ENCODE measurements around the gene HOXC12.

HOXC12 gene

DNA sequence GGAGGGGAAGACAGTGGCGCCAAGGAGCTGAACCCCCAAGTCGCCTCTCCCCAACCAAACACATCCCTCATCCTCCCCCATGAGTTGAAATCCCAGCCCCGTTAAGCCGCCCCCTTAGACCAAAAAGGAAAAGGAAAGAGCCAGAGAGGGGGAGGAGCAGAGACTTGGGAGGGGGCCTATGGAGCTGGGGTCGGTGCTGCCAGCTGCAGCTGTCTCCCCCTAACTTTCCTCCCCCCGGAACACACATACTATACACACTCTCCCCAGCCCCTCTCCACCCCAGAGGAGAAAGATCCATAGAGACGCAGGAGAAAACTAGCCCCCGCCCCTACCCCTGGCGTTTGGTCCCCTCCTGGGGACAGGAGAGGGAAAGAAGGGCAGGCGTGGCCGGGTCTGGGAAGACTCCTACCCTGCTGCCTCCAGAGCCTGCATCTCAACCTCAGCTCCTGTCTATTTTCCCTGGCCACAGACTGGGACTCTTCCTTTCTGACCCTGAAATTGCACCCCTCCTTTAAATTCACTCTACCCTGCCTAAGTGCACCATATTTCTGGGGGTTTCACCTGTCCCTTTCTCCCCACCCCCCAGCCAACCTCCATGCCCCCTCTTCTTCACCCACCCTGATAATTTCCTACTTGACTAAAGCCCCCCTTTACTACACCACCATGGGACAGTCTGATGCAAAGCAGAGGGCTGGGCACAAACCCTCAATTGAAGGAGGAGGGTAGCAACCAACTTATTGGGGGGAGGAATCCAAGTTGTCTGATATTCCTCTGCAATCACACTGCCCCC, 43.6 kb downstream of the HOXC12 start (continued):
- TF ChIP-seq ZNF629 (tag by site-specific recombination; IDR thresholded peaks at IDR 0.05) (no peak), ZNF221 (tag by site-specific recombination; IDR thresholded peaks at IDR 0.05; ENCODE audit: borderline replicate concordance) (no peak), SCRT1 (tag by site-specific recombination; IDR thresholded peaks at IDR 0.05; ENCODE audit: borderline replicate concordance) (no peak), ZBTB1 (tag by site-specific recombination; IDR thresholded peaks at IDR 0.05) (no peak), WT1 (tag by site-specific recombination; IDR thresholded peaks at IDR 0.05) (no peak), SP7 (tag by site-specific recombination; IDR thresholded peaks at IDR 0.05) (no peak), ZNF571 (tag by site-specific recombination; IDR thresholded peaks at IDR 0.05) (no peak), ZFP69B (tag by site-specific recombination; IDR thresholded peaks at IDR 0.05) (no peak), ZNF521 (tag by site-specific recombination; IDR thresholded peaks at IDR 0.05) (no peak), PRDM1 (tag by site-specific recombination; IDR thresholded peaks at IDR 0.05) (peak; percentile 75), KLF9 (tag by site-specific recombination; IDR thresholded peaks at IDR 0.05; ENCODE audit: low read depth) (no peak; the same call in 1 of the 2 replicates), ZNF133 (tag by site-specific recombination; IDR thresholded peaks at IDR 0.05) (no peak), GLIS2 (tag by site-specific recombination; IDR thresholded peaks at IDR 0.05) (peak; percentile 92), GLI4 (tag by site-specific recombination; IDR thresholded peaks at IDR 0.05) (no peak), ZFP41 (tag by site-specific recombination; IDR thresholded peaks at IDR 0.05; ENCODE audit: borderline replicate concordance) (no peak), ZNF202 (tag by site-specific recombination; IDR thresholded peaks at IDR 0.05; ENCODE audit: borderline replicate concordance) (no peak), ZNF223 (tag by site-specific recombination; IDR thresholded peaks at IDR 0.05) (no peak), ZSCAN16 (tag by site-specific recombination; IDR thresholded peaks at IDR 0.05) (no peak), ZNF548 (tag by site-specific recombination; IDR thresholded peaks at IDR 0.05) (no peak), ZBTB7A (tag by site-specific recombination; IDR thresholded peaks at IDR 0.05; ENCODE audit: low read depth) (no peak)
- TF ChIP-seq, protein P1, sequence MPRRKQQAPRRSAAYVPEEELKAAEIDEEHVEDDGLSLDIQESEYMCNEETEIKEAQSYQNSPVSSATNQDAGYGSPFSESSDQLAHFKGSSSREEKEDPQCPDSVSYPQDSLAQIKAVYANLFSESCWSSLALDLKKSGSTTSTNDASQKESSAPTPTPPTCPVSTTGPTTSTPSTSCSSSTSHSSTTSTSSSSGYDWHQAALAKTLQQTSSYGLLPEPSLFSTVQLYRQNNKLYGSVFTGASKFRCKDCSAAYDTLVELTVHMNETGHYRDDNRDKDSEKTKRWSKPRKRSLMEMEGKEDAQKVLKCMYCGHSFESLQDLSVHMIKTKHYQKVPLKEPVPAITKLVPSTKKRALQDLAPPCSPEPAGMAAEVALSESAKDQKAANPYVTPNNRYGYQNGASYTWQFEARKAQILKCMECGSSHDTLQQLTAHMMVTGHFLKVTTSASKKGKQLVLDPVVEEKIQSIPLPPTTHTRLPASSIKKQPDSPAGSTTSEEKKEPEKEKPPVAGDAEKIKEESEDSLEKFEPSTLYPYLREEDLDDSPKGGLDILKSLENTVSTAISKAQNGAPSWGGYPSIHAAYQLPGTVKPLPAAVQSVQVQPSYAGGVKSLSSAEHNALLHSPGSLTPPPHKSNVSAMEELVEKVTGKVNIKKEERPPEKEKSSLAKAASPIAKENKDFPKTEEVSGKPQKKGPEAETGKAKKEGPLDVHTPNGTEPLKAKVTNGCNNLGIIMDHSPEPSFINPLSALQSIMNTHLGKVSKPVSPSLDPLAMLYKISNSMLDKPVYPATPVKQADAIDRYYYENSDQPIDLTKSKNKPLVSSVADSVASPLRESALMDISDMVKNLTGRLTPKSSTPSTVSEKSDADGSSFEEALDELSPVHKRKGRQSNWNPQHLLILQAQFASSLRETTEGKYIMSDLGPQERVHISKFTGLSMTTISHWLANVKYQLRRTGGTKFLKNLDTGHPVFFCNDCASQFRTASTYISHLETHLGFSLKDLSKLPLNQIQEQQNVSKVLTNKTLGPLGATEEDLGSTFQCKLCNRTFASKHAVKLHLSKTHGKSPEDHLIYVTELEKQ (tag by site-specific recombination; IDR thresholded peaks at IDR 0.05; ENCODE audit: borderline replicate concordance), result peak; percentile 57; the same call in 1 of the 2 replicates
- TF ChIP-seq, protein P2, sequence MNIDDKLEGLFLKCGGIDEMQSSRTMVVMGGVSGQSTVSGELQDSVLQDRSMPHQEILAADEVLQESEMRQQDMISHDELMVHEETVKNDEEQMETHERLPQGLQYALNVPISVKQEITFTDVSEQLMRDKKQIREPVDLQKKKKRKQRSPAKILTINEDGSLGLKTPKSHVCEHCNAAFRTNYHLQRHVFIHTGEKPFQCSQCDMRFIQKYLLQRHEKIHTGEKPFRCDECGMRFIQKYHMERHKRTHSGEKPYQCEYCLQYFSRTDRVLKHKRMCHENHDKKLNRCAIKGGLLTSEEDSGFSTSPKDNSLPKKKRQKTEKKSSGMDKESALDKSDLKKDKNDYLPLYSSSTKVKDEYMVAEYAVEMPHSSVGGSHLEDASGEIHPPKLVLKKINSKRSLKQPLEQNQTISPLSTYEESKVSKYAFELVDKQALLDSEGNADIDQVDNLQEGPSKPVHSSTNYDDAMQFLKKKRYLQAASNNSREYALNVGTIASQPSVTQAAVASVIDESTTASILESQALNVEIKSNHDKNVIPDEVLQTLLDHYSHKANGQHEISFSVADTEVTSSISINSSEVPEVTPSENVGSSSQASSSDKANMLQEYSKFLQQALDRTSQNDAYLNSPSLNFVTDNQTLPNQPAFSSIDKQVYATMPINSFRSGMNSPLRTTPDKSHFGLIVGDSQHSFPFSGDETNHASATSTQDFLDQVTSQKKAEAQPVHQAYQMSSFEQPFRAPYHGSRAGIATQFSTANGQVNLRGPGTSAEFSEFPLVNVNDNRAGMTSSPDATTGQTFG (tag by site-specific recombination; IDR thresholded peaks at IDR 0.05; ENCODE audit: borderline replicate concordance), result no peak
- TF ChIP-seq, protein P3, sequence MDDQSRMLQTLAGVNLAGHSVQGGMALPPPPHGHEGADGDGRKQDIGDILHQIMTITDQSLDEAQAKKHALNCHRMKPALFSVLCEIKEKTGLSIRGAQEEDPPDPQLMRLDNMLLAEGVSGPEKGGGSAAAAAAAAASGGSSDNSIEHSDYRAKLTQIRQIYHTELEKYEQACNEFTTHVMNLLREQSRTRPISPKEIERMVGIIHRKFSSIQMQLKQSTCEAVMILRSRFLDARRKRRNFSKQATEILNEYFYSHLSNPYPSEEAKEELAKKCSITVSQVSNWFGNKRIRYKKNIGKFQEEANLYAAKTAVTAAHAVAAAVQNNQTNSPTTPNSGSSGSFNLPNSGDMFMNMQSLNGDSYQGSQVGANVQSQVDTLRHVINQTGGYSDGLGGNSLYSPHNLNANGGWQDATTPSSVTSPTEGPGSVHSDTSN (CRISPR knock-in tag; IDR thresholded peaks at IDR 0.05), result no peak
- TF ChIP-seq, protein P4, sequence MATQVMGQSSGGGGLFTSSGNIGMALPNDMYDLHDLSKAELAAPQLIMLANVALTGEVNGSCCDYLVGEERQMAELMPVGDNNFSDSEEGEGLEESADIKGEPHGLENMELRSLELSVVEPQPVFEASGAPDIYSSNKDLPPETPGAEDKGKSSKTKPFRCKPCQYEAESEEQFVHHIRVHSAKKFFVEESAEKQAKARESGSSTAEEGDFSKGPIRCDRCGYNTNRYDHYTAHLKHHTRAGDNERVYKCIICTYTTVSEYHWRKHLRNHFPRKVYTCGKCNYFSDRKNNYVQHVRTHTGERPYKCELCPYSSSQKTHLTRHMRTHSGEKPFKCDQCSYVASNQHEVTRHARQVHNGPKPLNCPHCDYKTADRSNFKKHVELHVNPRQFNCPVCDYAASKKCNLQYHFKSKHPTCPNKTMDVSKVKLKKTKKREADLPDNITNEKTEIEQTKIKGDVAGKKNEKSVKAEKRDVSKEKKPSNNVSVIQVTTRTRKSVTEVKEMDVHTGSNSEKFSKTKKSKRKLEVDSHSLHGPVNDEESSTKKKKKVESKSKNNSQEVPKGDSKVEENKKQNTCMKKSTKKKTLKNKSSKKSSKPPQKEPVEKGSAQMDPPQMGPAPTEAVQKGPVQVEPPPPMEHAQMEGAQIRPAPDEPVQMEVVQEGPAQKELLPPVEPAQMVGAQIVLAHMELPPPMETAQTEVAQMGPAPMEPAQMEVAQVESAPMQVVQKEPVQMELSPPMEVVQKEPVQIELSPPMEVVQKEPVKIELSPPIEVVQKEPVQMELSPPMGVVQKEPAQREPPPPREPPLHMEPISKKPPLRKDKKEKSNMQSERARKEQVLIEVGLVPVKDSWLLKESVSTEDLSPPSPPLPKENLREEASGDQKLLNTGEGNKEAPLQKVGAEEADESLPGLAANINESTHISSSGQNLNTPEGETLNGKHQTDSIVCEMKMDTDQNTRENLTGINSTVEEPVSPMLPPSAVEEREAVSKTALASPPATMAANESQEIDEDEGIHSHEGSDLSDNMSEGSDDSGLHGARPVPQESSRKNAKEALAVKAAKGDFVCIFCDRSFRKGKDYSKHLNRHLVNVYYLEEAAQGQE (tag by site-specific recombination; IDR thresholded peaks at IDR 0.05), result no peak
- TF ChIP-seq, protein P5, sequence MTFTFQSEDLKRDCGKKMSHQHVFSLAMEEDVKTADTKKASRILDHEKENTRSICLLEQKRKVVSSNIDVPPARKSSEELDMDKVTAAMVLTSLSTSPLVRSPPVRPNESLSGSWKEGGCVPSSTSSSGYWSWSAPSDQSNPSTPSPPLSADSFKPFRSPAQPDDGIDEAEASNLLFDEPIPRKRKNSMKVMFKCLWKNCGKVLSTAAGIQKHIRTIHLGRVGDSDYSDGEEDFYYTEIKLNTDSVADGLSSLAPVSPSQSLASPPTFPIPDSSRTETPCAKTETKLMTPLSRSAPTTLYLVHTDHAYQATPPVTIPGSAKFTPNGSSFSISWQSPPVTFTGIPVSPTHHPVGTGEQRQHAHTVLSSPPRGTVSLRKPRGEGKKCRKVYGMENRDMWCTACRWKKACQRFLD (tag by site-specific recombination; IDR thresholded peaks at IDR 0.05), result no peak
- TF ChIP-seq, protein P6, sequence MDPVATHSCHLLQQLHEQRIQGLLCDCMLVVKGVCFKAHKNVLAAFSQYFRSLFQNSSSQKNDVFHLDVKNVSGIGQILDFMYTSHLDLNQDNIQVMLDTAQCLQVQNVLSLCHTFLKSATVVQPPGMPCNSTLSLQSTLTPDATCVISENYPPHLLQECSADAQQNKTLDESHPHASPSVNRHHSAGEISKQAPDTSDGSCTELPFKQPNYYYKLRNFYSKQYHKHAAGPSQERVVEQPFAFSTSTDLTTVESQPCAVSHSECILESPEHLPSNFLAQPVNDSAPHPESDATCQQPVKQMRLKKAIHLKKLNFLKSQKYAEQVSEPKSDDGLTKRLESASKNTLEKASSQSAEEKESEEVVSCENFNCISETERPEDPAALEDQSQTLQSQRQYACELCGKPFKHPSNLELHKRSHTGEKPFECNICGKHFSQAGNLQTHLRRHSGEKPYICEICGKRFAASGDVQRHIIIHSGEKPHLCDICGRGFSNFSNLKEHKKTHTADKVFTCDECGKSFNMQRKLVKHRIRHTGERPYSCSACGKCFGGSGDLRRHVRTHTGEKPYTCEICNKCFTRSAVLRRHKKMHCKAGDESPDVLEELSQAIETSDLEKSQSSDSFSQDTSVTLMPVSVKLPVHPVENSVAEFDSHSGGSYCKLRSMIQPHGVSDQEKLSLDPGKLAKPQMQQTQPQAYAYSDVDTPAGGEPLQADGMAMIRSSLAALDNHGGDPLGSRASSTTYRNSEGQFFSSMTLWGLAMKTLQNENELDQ (tag by site-specific recombination; IDR thresholded peaks at IDR 0.05; ENCODE audit: low read depth), result no peak

All from HEK293 (cell line).